HL-60 (cell line): ENCODE results near the gene LGALS12.
"Not testable (repeated sequence)": the region's sequence is repeated elsewhere in the genome, so short reads cannot be mapped to it uniquely, and the experiment has no call there.

Experiments
- DNase-seq, 2 experiments: peaks; one replicate each; pipeline ENCODE4 v3.0.0-alpha.2; 2010 to 2020; ENCODE audit warnings: low read depth in 1 of 2, low spot score in 1 of 2
- H3K27ac ChIP-seq: fragments of 250-450 bp; sonication (Bioruptor Pico); replicated peaks from 2 replicates; pipeline ENCODE4 v1.5.1; 2020; ENCODE audit warnings: mild to moderate bottlenecking, moderate library complexity
- H3K27me3 ChIP-seq: fragments of 250-450 bp; sonication (Bioruptor Pico); 2 replicates; pipeline ENCODE4 v1.5.1; 2021; ENCODE audit warnings: mild to moderate bottlenecking, moderate library complexity; ENCODE audit not compliant: insufficient read depth, poor library complexity, severe bottlenecking
- H3K4me3 ChIP-seq: replicated peaks from 2 replicates; pipeline ENCODE4 v1.5.1; 2011; ENCODE audit warnings: mild to moderate bottlenecking, control low read depth, low read length; ENCODE audit not compliant: insufficient read depth
- CTCF ChIP-seq: IDR thresholded peaks from one replicate; pipeline ENCODE4 v1.5.1; 2011; ENCODE audit warnings: low read length, control low read depth, inconsistent platforms; ENCODE audit not compliant: insufficient read depth
- GABPA ChIP-seq: IDR thresholded peaks from 2 replicates; pipeline ENCODE4 v1.6.1; 2012; ENCODE audit warnings: low read depth
- POLR2AphosphoS5 ChIP-seq: IDR thresholded peaks from 2 replicates; pipeline ENCODE4 v1.6.1; 2012; ENCODE audit warnings: low read depth
- REST ChIP-seq: IDR thresholded peaks from 2 replicates; pipeline ENCODE4 v1.6.1; 2012; ENCODE audit warnings: low read depth; ENCODE audit not compliant: insufficient replicate concordance
- SPI1 ChIP-seq: IDR thresholded peaks from 2 replicates; pipeline ENCODE4 v1.6.1; 2012; ENCODE audit warnings: low read depth, mild to moderate bottlenecking, borderline replicate concordance

LGALS12 gene

GRCh38 chr11:63530021-63530420, 24.1 kb downstream of the LGALS12 start:
- TF ChIP-seq SPI1 = no peak
- no peak for TF ChIP-seq GABPA
- TF ChIP-seq POLR2AphosphoS5 = no peak
- TF ChIP-seq REST = no peak
- TF ChIP-seq CTCF = no peak
- H3K4me3 ChIP-seq = no peak overlapping the region

GRCh38 chr11:63531074-63531792, 25.3 kb downstream of the LGALS12 start:
- H3K27ac ChIP-seq, DNase-seq, H3K27me3 ChIP-seq, H3K4me3 ChIP-seq: not testable (repeated sequence)

More at GRCh38 chr11:63530021-63530420, 24.1 kb downstream of the LGALS12 start:
- Histone ChIP-seq H3K27ac (no peak overlapping the region), H3K27me3 (no peaks in the 10 kb centered on the region)
- no peak for DNase-seq

GRCh38 chr11:63532117-63532516, 26.2 kb downstream of the LGALS12 start:
- H3K27ac ChIP-seq = no peak overlapping the region
- H3K27me3 ChIP-seq = no peaks in the 10 kb centered on the region
- DNase-seq = no peak
- H3K4me3 ChIP-seq = no peak overlapping the region
- TF ChIP-seq REST (no peak), GABPA (no peak), CTCF (no peak), SPI1 (no peak), POLR2AphosphoS5 (no peak)

- no peak for DNase-seq
Measured at GRCh38 chr11:63532799-63533475, 27.1 kb downstream of the LGALS12 start.

More at GRCh38 chr11:63532799-63533475, 27.1 kb downstream of the LGALS12 start:
- Histone ChIP-seq H3K27ac (no peak overlapping the region), H3K4me3 (no peak overlapping the region), H3K27me3 (no peaks in the 10 kb centered on the region)
- TF ChIP-seq SPI1 (no peak), GABPA (no peak)
